ELF-1 (cell line): ENCODE results near the gene IKZF1.
"Not testable (repeated sequence)": the region's sequence is repeated elsewhere in the genome, so short reads cannot be mapped to it uniquely, and the experiment has no call there.

Source experiments
- DNase-seq: peaks from one replicate; pipeline ENCODE4 v3.0.0-alpha.2; 2016; ENCODE audit warnings: low read depth, low spot score

Gene IKZF1

DNA sequence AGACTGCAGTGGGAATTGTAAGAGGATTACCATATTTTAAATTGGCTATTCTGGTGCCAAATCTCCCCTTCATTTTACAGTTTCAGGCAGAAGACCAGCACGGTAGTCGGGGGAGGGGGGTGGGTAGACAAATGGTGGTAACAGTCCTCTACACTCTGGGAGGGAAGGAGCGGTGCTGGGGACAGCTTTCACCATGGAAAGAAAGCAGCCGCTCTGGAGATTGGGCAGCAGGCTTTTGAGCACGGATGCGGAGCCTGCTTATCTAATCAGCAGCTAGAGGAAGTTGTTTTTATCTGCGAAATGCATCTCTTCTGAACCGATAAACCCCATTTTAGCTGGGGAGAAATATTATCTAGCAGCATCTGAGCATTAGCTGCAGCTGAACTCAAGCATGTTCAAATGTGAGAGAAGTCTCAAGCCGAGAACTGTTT is 28.7 kb downstream of the IKZF1 start:
- DNase-seq, result peak; percentile 47

DNA sequence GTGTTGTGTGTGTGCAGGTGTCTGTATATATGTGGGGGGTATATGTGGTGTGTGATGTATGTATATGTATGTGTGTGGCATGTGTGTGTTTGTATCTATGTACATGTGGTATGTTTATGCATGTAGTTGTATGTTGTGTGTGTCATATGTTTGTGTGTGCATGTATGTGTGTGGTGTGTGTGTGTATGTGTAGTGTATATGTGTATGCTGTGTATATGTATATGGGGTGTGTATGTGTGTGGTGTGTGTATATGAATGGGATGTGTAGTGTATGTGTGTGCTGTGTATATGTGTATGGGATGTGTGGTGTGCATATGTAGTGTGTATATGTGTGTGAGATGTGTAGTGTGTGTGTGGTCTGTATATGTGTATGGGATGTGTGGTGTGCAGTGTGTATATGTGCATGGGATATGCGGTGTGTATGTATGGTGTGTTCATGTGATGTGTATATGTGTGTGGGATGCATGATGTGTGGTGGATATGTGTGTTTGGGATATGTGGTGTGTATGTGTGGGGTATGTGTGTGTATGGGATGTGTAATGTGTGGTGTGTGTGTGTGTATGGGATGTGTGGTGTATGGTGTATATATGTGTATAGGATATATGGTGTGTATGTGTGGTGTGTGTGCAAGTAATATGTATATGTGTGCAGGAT is 30.0 kb downstream of the IKZF1 start:
- DNase-seq, result no peak

DNA sequence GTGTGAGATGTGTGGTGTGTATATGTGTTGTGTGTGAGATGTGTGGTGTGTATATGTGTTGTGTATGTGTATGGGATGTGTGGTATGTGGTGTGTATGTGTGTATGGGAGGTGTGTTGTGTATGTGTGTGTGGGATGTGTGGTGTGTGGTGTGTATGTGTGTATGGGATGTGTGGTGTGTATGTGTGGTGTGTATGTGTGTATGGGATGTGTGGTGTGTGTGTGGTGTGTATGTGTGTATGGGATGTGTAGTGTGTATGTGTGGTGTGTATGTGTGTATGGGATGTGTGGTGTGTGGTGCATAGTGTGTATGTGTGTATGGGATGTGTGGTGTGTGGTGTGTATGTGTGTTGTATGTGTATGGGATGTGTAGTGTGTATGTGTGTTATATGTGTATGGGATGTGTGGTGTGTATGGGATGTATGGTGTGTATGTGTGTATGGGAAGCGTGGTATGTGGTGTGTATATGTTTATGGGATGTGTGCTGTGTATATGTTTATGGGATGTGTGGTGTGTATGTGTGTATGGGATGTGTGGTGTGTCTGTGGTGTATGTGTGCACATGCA is 30.8 kb downstream of the IKZF1 start:
- no peak for DNase-seq

DNA sequence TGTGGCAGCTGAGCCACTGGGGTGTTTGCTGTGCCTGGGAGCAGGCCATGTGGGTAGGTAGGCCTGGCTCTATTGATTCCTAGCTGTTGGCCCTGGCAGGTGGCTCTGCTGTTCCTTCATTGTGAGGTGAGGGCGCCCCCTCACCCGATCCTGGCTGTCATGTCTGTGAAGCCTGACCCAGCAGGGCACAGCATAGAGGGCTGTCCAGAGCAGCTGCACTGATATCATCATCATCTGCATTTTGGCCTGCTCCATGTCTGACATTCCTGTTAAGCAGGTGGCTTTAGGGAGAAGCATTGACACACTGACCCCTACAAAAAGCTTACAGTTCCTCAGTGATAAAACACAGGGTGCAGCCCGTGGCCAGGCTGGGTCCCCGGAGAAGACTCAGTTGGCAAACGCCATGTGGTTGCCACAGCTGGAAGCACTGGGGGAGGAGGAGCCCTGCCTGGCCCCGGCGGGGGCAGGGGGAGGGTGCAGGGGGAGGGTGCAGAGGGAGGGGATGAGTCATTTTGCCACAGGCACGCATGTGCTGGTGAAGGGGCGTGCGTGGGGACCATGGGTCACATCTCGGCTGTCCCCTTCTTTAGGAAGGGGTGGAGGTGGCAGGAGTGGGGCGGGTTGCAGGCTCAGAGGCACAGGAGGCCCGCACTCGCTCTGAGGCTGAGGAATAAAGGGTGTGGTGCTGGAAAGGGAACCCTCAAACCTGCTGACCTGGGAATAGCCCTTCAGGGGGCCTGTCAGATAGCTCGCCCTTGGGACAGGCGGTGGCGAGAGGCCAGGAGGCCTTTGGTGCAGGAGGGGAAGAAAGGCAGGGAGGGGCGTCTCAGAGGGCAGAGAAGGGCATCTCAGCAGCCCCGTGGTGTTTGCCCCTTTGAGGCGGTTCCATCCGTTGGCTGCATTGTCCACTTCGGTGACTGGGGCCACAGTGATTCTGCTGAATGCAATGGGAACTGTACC is 31.6 kb downstream of the IKZF1 start:
- DNase-seq, result no peak

DNA sequence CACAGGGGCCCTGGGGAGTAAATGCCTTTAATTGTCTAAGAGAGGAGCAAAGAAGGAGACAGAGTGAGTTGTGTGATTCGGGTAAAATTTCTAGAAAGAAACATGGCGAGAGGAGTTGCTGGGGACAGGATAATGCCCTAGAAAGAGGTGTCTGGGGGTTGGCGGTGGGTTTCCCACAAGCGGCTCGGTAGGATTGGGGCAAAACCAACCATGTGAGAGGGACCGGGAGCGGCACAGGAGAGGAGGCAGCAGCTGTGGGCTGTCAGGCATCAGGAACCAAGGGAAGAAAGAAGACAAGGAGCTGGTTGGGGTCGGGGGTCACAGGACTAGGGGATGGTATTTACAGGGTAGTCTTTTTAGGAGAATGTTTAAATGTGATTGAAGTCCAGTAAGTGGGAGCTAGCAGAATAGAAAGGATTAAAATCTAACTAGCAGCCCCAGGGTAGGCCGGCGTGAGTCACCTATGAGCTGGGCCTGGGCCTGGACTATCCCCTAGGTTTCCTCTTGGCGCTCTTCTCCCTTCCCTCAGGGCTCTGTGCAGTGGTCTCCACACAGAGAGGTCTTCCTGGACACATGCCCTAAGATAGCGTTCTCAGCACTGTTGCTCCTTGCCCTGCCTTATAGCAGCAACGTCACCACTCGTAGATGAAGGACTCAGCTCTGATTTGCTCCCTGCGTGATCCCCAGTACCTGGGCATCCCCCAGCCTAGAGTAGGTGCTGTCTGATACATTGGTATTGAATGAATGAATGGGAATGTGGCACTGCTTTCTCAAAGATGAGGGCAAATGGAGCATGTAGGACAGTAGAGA is 32.6 kb downstream of the IKZF1 start:
- no peak for DNase-seq

DNA sequence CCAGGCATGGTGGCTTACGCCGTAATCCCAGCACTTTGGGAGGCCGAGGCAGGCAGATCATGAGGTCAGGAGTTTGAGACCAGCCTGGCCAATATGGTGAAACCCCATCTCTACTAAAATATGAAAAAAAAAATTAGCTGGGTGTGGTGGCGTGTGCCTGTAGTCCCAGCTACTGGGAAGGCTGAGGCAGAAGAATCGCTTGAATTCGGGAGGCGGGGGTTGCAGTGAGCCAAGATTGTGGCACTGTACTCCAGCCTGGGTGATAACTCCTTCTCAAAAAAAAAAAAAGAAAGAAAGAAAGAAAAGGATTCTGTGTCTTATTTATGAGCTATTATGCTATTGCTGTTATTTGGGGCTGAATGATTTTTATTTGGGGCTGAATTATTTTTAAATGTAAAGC is 35.0 kb downstream of the IKZF1 start:
- not testable (repeated sequence) for DNase-seq

DNA sequence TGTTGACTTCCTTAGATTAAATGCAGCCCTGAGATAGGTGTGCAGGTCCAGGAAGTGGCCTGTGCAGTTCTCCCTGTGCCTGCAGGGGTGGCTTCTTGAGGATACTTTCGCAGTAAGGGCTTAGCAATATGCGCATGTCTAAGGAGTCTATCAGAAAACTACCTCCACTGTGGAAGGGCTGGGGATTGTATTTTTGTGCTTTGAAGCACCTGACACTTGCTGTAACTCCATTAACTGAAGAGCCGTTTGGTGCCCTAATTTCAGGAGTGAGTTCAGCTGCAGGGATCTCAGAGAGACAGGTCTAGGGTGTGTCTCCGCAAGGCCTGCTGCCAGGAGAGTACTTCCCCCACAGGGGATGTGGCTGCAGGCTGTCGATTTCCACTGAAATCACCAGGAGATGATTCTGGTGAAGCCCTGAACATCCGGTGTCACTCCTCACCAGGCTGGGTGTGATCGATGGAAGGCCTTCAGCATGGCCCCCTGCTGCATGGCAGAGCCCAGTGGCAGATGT is 35.5 kb downstream of the IKZF1 start:
- DNase-seq, result peak; percentile 42

DNA sequence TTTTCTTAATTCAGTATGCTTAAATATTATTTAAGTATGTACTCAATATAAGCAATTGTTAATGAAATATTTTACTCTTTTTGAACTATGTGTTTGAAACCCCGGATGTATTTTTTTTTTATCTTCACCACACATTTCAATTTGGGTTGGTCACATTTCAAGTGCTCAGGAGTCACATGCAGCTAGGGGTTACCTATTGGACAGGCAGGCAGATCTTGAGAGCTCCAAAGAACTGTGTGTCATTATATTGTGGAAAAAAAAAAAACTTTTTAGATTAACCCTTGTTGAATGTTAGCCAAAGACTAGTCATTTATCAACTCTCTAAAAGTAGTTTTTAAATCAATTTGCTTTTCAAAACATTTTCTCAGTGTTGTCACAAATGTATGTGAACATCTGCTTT is 37.2 kb downstream of the IKZF1 start:
- no peak for DNase-seq

DNA sequence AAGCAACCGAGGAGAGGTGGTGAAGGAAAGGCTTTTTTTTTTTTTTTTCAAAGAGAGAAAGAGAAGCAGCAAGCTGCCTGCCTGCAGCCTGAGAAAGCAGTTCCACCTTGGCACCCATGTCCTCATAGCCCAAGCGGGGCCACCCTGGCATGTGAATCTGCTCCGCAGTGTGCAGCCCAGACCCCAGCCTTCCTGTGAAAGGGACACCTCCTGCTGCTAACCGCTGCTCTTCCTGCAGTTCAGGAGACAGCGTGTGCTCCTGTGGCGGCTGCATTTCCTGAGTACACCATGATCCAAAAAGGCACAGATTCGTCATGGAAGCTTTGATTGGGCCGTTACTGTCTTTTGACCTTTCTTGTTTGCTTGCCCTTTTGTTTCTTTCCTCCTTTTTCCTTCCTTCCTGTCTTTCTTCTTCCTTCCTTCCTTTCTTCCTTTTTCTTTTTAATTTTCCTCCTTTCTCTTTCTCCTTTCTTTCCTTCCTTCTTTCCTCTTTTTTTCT is 38.1 kb downstream of the IKZF1 start:
- no peak for DNase-seq

DNA sequence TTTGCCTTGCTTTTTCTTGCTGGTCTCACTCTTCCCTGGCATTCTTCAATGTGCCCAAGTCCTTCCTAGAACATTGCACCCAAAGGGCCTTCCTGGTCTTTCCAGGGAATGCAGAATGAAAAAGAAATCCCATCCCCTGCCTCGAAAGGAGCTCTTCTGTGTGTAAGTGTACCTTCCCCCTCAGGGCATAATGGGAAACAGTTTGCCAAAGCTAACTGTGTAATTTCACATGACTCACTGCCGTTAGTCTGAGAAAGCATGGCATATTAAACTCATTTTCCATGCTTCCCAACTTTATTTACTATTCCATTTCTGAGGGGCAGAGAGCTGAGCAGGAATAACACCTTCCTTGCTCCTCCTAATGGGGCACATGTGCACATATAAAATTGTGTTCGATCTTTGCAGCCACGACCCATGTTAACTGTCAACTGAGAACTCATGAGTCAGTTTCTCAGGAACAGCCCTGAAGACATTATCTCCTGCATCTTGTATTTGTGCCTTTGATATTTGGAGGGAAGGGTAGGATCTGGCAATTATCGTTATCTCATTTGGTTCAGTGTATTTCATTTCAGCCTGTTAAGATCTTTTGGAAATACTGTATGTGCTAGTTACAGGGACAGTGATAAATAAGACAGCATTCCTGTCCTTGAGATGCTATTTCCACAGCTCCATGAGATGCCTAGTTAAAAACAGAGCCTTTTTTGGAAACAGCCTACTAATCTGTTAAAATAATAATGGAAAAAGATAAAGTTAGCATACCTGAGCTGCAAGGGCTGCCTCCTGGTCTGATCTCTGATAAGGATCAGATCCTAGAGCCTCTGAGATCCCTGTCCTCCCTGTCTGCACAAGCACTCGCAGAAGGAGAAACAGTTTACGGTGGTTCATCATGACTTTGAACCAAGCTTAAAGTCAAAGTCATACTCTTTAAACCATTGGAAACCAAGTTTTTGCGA is 42.3 kb downstream of the IKZF1 start:
- DNase-seq, result no peak

DNA sequence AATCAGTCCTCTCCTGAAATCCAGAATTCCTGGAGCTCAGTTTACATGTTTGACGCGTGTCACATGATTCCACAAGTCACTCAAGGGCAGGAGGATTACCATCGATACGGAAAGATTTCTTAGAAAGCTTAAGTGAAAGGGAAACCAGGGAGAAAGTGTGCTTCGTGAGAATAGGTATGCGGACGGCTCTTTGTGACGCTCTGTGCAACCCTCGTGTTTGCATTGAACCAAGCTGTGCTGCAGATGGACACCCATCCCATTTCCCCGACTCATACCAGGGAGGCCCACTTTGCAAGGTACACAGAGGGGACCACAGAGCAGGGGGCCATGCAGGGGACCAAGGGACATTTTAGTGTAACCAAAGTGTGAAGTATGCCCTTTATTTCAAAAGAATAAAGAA is 43.2 kb downstream of the IKZF1 start:
- no peak for DNase-seq

DNA sequence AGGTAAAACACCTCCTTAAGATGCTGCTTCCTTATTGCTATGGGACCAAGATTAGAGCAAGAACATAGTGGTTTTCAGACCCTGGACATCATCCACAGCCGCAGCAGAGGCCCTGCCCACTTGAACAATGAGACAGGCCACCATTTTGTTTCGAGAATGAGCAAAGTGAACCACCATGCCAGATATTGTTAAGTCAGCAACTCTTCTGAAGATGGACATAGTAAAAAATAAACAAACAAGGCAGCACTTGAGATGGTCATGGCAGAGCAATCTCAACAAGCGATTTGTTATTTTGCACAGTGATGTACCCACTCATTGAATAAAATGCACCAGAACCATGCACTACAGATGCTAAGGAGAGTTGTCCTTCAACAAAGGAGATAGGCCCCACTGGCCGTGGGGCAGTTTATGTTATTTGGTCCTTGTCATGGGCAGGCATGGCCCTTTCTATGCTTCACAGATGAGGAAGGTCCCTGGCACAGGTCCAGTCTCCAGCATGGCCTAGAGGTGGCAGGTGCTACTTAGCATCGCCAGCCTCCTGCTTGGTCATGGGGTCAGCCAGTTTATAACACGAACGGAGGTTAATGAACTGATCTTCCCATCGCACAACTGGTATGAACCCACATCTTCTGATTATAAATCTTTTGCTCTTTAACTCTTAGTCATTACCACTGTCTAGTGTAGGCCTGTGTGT is 44.1 kb downstream of the IKZF1 start:
- DNase-seq, result no peak

DNA sequence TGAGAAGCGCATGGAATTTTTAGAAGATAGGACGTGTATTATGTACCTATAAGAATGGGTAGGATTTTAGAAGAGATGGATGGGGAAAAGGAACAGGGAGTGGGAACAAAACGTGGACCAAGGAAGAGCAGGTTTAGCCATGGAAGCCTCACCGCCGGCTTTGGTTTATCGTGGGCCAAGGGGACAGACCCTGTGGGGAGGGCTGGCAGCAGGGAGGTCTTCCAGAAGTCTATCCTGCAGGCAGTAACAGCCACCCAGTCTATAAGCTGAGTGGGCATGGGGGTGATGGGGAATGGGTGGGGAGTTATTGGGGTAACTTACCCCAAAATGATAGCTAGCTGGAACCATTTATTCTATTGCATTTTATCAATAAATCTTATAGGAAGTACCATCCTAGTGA is 44.9 kb downstream of the IKZF1 start:
- DNase-seq, result no peak

DNA sequence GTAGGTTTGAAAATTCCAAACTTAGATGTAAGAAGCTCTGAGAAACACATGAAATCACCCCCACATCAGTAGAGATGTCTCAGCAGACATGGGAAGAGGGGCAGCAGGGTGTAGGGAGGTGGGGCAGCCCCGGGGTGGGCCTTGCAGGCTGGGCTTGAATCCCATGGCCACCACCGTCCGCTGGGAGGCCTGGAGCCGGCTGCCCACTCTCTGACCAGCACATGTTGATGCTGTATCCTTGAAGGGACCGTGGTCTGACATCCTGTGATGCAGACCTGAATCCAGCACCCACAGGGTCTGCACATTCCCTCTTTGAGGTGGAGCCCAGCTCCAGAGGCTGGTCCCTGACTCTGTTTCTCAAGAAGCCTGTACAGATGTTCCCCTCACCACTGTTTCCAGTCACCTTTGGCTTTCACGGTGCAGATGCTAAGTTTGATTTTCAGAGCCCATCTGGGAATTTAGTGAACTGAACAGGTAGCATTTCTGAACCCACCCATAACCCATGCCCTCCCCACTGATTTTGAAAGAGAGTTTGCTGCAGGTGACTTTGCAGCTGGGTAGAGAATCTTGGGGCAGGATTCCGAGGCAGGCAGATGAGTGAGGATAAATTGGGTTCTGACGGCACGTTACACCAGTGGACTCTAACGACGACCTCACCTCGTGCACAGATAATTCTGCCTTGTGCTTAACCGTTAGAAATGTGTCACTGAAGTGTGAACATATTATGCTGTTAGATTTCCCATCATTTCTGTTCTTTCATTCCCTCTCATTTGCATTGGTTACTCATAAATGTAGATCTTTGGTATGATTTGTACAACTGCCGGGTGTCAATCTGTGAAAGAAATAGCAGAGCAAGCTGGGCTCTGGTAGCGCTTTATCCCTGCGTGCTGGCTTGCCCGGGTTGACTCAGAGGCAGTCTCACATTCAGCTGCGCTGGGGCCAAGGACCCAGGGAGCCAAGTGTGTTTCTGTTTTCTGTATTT is 45.7 kb downstream of the IKZF1 start:
- no peak for DNase-seq

DNA sequence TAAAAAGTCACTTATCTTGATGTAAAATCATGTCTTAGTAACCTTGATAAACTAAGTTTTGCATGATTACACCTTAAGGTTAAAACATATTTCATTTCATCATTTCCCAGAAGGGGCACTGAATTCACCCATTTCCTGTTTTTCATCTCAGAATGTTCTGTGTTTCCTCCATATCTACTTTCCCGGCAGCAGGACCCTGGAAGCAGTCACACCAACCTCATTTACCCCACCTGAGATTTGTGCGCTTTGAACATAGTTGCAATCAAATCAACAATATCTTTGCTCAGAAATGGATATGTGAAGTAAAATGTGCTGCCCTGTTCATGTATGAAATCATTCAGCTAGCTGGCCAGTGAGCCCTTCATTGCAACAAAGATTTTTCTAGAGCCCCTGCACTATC is 46.8 kb downstream of the IKZF1 start:
- no peak for DNase-seq

DNA sequence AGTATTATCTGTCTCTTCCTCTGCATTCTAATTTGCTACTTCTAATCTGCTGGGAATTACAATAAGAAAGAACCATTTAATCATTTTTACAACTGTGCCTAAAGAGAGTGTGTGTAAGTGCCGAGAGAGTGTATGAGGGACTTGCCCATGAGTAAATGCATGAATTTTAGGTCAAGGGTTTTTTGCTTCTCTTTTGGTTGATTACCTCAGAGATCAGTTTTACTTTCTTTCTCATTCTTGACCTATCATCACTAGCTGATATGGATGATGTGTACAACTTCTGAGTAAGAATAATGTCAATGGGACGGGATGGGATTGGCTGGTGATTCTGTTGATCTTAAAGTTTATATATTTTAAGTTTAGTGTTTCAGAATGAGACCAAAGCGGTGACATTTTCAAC is 47.8 kb downstream of the IKZF1 start:
- DNase-seq, result no peak

DNA sequence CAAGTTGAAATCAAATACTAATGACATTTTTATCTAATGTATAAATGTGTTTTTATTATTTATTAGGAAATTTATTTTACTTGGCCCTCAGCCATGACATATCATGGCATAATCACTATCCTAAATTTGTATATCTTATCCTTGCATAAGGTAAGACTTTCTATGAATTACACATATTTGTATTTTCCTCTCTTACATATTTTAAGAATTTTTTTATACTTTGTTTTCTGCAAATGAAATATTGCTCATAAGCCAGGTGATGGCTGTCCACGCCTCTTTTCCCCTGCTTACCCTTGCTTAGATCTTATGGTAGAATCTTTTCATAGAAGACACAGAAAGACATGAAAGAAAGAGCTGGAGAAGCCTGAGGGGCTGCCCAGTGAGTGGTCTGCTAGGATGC is 48.2 kb downstream of the IKZF1 start:
- no peak for DNase-seq

DNA sequence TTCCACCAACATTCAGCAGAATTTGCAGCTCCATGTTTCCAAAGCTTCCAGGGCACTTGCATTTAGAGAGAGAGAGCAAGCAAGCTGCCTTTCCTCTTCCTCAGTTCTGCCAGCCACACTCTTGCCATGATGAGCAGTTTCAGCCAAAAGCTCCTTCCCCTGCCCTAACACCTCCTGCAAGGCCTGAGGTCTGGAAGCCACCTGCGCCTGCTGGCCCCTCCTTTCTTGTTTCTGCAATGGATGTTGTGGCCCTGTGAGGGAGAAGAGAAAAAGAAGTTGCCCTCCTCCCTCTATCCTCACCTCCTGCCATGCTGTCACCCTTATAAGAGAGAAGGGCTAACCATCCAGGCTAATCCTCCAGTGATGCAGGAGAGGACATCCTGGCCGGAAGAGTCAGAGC is 48.7 kb downstream of the IKZF1 start:
- no peak for DNase-seq
